ENCODE results near the gene CASP5. TPM values are rescaled to one million over a fixed set of nuclear protein-coding genes. Genes with fewer than 3 reads are reported as not detected.
"Not testable (repeated sequence)": the region's sequence is repeated elsewhere in the genome, so short reads cannot be mapped to it uniquely, and the experiment has no call there.

CASP5 gene
- total RNA-seq = 5.8 TPM
- long read RNA-seq = 0 reads

GRCh38 chr11:105023003-105023402 is at the start of gene CASP5:
TSS of gene CASP5 (minus strand) at chr11:105023168. CDS start at chr11:105023136, 32 bp downstream.
- no peaks in the 10 kb centered on the region for H3K27me3 ChIP-seq (ENCODE audit: low read depth)
- H3K4me1 ChIP-seq = no peaks in the 10 kb centered on the region
- H3K36me3 ChIP-seq = peaks cover 27% of the 10 kb centered on the region
- H3K9me3 ChIP-seq = no peaks in the 10 kb centered on the region
- no peak for TF ChIP-seq CTCF (IDR thresholded peaks at IDR 0.05)
- intact Hi-C loops (cut with DNase I) = no loop called here
- peak; percentile 58 to 68 for ATAC-seq
- H3K27ac ChIP-seq = peak within 1 kb of the TSS; percentile 31
- peak within 1 kb of the TSS; percentile 3 for H3K4me3 ChIP-seq
- DNase-seq = no peak

DNA sequence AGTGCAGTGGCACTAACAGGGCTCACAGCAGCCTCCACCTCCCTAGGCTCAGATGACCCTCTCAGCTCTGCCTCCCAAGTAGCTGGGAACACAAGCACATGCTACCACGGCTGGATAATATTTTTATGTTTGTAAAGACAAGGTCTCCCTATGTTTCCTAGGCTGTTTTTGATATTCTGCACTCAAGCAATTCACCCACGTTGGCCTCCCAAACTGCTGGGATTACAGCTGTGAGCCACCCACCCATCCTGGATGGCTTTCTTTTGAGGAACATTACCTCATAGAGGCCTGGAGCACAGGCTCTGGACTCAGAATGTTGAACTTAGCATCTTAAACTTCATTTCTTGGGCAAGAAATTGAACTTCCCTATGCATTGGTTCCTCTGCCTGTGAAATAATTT is 49.1 kb upstream of the CASP5 start:
- intact Hi-C loops (cut with DNase I); H3K27ac ChIP-seq; H3K4me3 ChIP-seq; DNase-seq; H3K9me3 ChIP-seq; H3K4me1 ChIP-seq; H3K36me3 ChIP-seq; H3K27me3 ChIP-seq (ENCODE audit: low read depth): not testable (repeated sequence)
- ATAC-seq = peak; percentile 41 to 45

- Histone ChIP-seq H3K4me1 (peaks cover 6% of the 10 kb centered on the region), H3K36me3 (no peaks in the 10 kb centered on the region), H3K9me3 (no peaks in the 10 kb centered on the region), H3K27ac (no peak overlapping the region), H3K27me3 (ENCODE audit: low read depth) (no peaks in the 10 kb centered on the region), H3K4me3 (peak overlapping the region; percentile 3)
- no peak for TF ChIP-seq CTCF (IDR thresholded peaks at IDR 0.05)
- intact Hi-C loops (cut with DNase I) = no loop called here
- no peak for DNase-seq
- peak; percentile 63 to 64 for ATAC-seq
Measured at GRCh38 chr11:105071089-105071732, 48.2 kb upstream of the CASP5 start.

DNA sequence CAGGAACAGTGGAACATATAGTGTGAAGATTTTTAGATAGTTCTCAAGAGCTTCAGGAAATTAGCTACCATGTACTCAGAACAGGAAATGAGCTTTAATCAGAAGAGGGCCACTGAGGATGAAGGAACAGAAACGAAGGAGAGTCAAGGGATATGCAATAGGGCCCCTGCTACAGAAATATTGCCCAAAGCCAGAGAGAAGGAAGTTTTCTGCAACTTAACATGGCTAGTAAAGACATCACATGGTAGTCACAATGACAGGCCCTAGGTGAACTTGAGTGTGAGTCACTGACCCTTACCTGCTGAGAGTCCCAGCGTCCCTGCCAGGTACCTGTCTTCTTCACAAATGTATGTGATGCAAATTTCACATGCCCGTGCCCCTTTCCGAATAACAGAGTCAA is 47.3 kb upstream of the CASP5 start:
- H3K27me3 ChIP-seq (ENCODE audit: low read depth) = no peaks in the 10 kb centered on the region
- H3K4me1 ChIP-seq = peaks cover 6% of the 10 kb centered on the region
- ATAC-seq = peak; percentile 43 to 56
- no peaks in the 10 kb centered on the region for H3K9me3 ChIP-seq
- no peak overlapping the region for H3K4me3 ChIP-seq
- intact Hi-C loops (cut with DNase I) = no loop called here
- H3K36me3 ChIP-seq = no peaks in the 10 kb centered on the region
- no peak for DNase-seq
- no peak for TF ChIP-seq CTCF (IDR thresholded peaks at IDR 0.05)
- no peak overlapping the region for H3K27ac ChIP-seq

DNA sequence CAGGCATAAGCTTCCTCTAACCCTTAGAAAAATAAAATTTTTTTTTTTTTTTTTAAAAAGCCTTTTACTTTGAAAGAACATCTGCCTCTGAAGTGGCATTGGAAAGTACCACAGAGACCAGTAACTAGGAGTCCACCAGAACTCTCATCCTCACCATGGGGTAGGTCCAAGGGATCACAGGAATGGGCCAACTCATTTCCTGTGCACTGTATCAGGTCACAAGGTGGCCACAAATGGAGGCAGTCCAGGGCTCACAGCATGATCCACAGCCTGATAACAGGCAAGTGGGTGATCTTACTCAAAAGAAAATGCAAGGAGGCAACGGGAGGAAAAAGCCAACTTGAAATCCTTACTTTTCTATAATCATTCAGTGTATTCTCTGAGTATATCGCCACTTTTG is 46.8 kb upstream of the CASP5 start:
- H3K27me3 ChIP-seq (ENCODE audit: low read depth); ATAC-seq; H3K27ac ChIP-seq; H3K36me3 ChIP-seq; DNase-seq; intact Hi-C loops (cut with DNase I); H3K4me3 ChIP-seq; H3K9me3 ChIP-seq; H3K4me1 ChIP-seq: not testable (repeated sequence)

- H3K27ac ChIP-seq; H3K36me3 ChIP-seq; H3K27me3 ChIP-seq (ENCODE audit: low read depth); DNase-seq; H3K9me3 ChIP-seq; intact Hi-C loops (cut with DNase I); ATAC-seq; H3K4me3 ChIP-seq; H3K4me1 ChIP-seq: not testable (repeated sequence)
Measured at GRCh38 chr11:105063245-105063941, 40.4 kb upstream of the CASP5 start.

GRCh38 chr11:105057432-105057831 is 34.5 kb upstream of the CASP5 start:
- no peak for TF ChIP-seq CTCF (IDR thresholded peaks at IDR 0.05)
- Histone ChIP-seq H3K27me3 (ENCODE audit: low read depth) (no peaks in the 10 kb centered on the region), H3K9me3 (no peaks in the 10 kb centered on the region), H3K27ac (no peak overlapping the region), H3K4me3 (no peak overlapping the region), H3K36me3 (no peaks in the 10 kb centered on the region), H3K4me1 (no peaks in the 10 kb centered on the region)
- ATAC-seq (no peak), DNase-seq (no peak)
- intact Hi-C loops (cut with DNase I) = no loop called here

All from lower lobe of right lung (tissue), 2 donors.